D721Med (cell line): ENCODE measurements around the gene BMPER.

Experiments
- DNase-seq: peaks from one replicate; pipeline ENCODE4 v3.0.0; 2011; ENCODE audit warnings: low spot score; ENCODE audit not compliant: insufficient read length
- FAIRE-seq: peaks from 2 replicates; lab custom pipeline; 2011; peaks lifted over from hg19 to GRCh38; lab: Jason Lieb, UNC
- CTCF ChIP-seq: IDR thresholded peaks from 2 replicates; pipeline ENCODE4 v1.5.1; 2012; ENCODE audit warnings: mild to moderate bottlenecking, control low read depth; ENCODE audit not compliant: insufficient read depth; ENCODE audit errors: missing control alignments

Gene BMPER

DNA sequence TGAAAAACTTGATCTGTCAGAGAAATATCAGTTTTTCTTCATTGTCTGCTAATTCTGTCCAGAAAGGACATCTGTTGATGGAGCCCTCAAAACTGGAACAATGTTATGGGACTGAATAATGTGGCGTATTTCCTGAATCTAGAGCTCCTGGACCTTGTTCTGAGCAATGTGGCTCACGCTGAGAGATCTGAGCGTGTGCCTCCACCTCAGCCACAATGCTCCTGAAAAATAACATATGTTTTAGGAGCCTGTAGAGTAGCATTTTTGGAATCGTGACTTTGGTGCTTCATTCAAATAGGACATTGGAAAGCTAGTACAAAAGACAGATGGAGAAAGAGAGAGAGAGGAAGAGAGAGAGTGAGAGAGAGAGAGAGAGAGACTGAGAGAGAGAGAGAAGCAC is 110.3 kb downstream of the BMPER start:
- FAIRE-seq (no peak), DNase-seq (no peak)
- no peak for TF ChIP-seq CTCF

DNA sequence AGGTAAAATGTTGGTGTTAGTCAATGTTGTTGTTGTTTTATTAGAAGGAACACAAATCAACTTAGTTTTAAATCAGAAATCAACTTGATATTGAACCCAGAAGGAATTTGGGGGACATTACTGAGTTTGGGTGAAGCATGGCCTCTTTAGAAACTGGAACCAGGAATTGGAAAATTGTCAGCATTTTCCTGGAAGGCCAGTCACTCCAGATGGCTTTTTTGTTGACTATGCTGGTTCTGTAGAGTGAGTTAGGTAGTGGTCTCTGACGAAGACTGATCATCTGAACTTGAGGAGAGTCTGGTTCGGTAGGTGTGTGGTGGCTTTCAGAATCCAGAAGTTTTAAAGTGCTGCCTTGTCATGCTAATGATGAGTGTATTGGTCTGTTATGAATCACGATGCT is 111.5 kb downstream of the BMPER start:
- no peak for TF ChIP-seq CTCF
- DNase-seq (no peak), FAIRE-seq (no peak)

GRCh38 chr7:34019301-34019790 is 114.0 kb downstream of the BMPER start:
- TF ChIP-seq CTCF, result no peak
- no peak for DNase-seq
- no peak for FAIRE-seq

DNA sequence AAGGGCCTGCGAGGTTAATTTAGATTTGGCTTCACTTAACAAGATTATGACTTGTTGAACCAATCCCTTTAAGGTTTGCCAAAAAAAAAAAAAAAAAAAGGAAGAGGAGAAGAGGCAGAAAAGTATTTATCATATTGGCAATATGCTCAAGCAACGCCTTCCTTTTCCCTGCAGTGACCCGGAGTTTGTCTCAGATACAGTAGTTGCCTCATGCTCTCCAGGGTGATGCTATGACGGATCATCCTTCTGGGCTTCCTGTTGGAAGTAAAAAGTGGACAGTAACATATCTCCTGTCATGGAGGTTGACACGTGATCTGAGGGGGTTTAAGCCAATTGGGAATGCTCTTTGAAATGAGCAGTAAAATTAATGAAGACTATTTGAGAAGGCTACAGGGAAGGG is 117.3 kb downstream of the BMPER start:
- FAIRE-seq (no peak), DNase-seq (no peak)
- TF ChIP-seq CTCF, result no peak

DNA sequence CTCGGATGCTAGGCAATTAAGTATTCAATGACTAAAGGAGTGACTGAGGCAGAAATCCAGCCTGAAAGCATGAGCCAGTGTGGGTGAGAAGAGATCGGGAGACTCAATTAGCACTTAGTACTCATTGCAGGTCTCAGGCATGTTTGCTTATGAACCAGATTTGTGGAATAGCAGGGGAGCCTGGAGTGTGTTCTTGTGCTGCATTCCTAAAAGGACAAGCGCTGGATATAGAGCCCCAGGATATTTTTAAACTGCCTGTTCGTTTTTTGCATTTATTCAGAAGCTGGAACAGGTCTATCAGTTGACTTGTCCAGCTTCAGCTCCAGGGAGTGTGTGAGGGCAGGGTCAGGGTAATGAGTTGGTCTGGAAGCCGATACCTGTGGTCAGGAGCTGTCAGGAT is 120.3 kb downstream of the BMPER start:
- no peak for FAIRE-seq
- no peak for DNase-seq
- TF ChIP-seq CTCF, result no peak

GRCh38 chr7:34026481-34027190 is 121.3 kb downstream of the BMPER start:
- TF ChIP-seq CTCF, result no peak
- FAIRE-seq (no peak), DNase-seq (no peak)

DNA sequence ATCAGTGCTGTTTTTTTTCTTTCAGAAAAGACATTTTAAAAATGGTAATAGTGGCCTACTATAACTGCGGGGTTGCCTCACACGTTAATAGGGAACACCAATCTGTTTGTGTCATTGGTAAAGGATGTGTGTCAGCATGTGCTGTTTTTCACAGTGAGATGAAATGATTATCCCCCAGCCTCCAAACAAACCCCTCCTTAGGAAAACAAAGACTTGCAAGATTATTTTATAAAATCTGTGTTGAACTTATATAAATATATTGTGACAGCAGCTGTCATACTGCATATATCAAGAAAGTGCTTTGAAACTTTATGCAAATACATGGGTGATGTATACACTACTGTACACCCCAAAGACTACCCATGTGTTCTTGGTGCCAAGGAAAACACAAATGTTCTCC is 125.8 kb downstream of the BMPER start:
- FAIRE-seq (no peak), DNase-seq (no peak)
- TF ChIP-seq CTCF, result no peak
